Uterus (tissue), 2 donors: ENCODE data around the gene STX2.

ENCODE experiments used
- CTCF ChIP-seq, 4 experiments: fragments of 200-600 bp in 2 of 4; fragments of 450-650 bp in 2 of 4; sonication (generic) in 2 of 4; IDR thresholded peaks; one replicate each; pipeline ENCODE4 v1.5.1; 2016 to 2019; ENCODE audit warnings: antibody characterized with exemption in 4 of 4, mild to moderate bottlenecking in 2 of 4, moderate library complexity in 1 of 4
- POLR2A ChIP-seq, 2 donors: fragments of 450-650 bp; IDR thresholded peaks; one replicate each; pipeline ENCODE4 v1.6.1; 2016; ENCODE audit warnings: antibody characterized with exemption in 2 of 2, mild to moderate bottlenecking in 1 of 2, moderate library complexity in 1 of 2

DNA sequence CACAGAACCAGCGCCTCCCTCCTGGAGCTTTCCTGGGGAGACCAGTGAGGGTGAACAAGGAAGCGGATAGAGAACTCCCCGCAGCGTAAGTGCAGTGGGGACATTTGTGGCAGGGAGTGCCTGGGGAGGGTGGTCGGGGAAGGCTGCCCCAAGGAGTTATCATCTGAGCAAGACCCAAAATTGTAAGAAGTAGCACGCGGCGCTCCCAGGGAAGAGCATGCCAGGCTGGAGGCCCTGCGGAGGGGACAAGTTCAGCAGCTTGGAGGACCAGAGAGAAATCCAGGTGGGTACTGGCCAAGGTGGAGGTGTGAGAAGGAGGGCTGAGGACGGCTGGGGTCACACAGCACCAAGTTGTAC, 76.8 kb downstream of the STX2 start:
- no peak for TF ChIP-seq POLR2A (IDR thresholded peaks at IDR 0.05)
- no peak for TF ChIP-seq CTCF (IDR thresholded peaks at IDR 0.05)
